HPDE6-E6E7 (cell line): ENCODE results near the gene STT3B.
A peak's percentile ranks its signal among the peaks of the same experiment; 100 is the strongest.
"Not testable (repeated sequence)": the region's sequence is repeated elsewhere in the genome, so short reads cannot be mapped to it uniquely, and the experiment has no call there.

ENCODE experiments used
- DNase-seq: peaks from one replicate; pipeline ENCODE4 v3.0.0; 2011; ENCODE audit warnings: missing footprints; ENCODE audit errors: extremely low spot score

STT3B gene

GRCh38 chr3:31532587-31533168 is at the start of gene STT3B:
STT3B (plus strand) TSS chr3:31532925; CDS start chr3:31532999, 74 bp downstream.
- peak; percentile 11 for DNase-seq

DNA sequence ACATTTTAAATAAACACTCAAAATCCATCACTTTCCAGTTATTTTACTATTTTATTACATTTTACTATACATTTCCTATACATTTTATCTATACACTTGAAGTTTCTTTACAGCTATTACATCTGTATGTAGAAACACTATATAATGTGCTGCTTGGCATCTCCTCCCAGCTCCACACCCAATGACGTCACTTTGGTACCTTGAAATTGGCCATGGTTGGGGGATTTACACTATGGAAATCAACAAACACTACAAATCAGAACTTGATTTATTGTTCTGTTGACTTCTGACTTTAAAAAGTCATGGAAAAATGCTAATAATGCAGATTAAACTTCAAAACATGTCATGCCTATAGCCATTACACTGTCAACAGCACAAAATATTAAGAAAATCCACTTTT is 48.9 kb upstream of the STT3B start:
- no peak for DNase-seq

DNA sequence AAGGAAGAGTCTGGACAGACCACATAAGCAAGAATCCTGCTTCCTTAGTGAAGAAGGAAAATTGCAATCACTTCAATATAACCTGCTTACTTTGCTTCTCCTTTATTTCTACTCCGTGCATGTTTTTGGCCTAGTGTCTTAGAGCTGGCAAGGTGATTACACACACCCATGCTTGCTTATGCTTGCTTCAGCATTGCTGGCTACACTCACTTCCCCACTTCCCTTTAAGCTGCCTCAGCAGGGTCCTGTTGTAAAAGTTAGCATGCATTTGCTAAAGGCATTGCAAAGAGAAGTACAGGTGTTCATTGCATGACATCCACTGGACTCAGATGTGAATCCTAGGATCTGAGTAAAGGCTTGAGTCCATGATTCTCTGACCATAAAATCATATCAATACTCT is 47.5 kb upstream of the STT3B start:
- no peak for DNase-seq

DNA sequence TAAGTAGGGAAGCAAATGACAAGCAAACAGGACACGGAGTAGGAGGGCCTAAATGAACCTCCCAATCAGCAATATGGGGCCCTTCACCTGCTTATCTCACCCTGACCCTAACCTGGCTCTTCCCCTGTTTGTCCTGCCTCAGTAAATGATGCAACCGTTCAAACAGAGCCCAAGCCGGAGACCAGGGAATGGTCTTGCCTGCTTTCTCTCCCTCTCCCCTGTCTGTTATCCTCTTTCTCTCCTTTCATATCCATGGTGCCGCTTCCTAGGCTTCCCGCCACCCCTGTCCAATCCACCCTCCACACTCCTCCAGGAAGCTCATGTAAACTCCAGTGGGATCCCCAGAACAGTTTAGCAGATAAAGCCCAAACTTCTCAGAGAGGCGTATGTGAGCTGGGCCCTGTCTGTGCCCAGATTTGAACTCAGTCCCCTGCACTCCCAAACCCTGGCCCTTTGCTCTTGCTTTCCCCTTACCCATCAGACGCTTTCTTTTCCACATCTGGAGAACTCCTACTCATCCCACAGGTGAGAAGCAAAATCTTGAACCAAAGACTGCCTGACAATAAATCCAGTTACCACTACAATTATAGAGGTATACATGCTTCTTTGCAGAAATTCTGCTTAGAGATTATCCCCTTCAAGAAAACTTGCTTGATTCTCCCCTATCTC is 45.7 kb upstream of the STT3B start:
- DNase-seq: no peak

DNA sequence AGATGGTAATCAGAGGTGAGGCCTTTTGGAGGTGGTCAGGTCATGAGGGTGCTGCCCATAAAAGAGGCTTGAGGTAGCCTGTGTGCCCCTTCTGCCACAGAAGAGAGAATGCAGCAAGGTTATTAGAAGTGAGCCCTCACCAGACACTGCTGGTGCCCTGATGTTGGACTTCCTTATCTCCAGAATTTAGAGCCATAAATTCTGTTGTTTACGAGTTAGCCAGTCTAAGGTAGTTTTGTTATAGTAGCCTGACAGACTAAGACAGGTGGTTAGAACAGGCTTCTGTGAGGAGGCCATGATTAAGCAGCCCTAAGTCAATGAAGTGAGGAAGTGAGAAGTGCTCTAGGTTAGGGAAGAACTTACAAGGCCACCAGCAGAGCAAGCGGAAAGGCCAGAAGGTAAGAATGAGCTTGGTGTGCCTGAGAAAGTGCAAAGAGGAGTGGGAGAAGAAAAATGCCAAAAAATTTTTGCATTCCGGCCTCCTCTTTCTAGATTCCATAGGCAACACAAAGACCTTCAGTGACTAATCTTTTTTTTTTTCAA is 44.2 kb upstream of the STT3B start:
- no peak for DNase-seq

GRCh38 chr3:31490502-31490901 is 42.2 kb upstream of the STT3B start:
- DNase-seq: no peak

DNA sequence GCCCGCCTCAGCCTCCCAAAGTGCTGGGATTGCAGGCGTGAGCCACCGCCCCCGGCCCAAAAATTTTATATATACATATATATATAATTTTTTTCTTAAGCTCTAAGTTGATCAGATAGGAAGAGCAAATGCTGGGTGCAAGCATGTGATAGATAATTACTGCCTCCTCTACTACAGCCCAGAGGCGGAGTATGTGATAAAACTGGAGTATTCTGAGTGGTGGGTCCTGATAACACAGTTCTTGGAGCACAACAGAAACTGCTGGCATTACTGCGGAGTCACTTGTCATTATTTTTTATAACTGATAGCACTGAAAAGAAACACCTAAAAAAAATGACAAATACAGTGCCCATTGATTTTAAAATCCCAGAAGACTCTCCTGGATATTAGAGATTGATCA is 41.1 kb upstream of the STT3B start:
- DNase-seq: no peak

GRCh38 chr3:31493149-31493548 is 39.6 kb upstream of the STT3B start:
- no peak for DNase-seq

DNA sequence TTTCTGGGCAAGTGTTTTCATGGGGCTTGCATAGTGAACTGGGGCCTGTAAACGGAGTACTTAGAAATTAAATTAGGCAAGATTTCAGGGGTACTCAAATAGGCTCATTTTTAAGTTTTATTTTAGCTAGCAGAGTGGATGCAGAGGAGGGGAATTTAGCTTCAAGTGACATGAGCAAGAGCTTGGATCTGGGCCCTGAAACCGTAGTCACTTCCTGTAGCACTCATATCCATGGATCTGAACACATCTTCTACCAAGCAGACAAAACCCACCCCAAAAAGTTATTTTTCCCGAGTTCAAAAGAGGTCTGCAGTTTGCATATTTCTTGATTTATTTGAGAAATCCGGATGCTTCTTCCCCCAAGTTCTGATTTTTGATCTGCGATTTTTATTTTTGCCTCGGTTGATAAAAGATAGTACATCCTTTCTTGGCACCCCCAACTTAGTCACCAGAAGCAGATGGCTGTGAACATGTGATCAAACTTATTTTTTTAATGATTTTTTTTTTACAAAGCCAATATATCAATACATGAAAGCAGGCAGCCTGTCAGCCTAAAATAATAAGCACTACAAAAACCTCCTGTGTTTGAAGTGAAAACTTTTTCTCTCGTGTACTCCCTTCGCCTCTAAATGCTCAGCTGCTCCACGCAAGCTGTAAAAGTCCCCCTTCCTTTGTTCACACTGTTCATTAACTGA is 36.6 kb upstream of the STT3B start:
- DNase-seq: no peak

DNA sequence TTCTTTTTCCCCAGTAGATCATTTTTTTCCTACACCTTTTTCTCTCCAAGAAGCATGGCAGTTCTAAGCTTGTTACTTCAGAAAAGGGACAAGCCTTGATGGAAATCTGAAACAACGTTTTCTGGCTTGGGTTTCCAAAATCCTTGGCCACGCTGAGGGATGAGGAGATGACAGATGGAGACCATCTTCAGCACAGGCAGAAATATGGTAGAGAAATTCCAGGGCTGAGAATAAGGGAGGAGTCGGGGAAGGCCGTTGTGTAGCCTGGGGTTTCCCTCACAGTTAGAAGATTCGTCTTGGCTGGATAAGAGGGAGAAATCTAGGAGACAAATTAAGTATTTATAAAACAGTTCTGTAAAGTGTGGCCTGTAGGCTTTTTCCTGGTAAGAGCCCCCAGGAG is 33.9 kb upstream of the STT3B start:
- no peak for DNase-seq

DNA sequence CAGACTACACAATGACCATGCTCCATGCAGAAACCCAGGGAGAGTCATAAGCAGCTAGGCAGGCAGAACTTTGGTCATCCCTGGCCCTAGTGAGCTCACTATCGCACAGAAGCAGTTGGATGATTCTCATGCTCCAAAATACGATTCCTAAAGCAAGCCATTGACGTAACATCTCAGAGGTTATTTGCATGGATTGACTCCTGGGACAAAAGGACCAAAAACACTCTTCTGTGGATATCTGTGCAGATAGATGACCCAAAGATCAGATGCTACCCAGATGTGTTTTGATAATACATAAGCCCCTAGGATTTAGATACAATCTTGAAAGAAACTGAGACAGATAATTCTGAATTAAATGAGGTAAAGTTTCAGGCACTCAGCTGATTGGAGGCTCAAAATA is 33.4 kb upstream of the STT3B start:
- no peak for DNase-seq

GRCh38 chr3:31502803-31503221 is 29.9 kb upstream of the STT3B start:
- no peak for DNase-seq

DNA sequence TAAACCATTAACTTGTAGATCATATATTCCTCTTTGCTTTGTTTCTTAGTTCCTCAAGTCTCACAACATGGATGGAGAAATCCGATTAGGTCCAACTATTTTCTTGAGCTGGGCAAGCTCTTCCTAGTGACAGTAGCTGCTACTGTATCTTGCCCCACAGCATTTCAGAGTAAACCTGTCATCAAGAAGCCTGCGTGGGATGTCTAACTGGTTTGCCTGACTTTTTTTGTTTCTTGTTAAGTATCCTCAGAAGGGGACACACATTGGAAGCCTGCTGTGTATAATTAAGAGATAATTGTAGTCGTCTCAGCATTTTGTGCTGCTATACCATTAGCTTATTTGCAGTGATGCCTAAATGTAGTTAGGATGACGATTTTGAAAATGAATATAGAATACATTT is 29.3 kb upstream of the STT3B start:
- DNase-seq: no peak

DNA sequence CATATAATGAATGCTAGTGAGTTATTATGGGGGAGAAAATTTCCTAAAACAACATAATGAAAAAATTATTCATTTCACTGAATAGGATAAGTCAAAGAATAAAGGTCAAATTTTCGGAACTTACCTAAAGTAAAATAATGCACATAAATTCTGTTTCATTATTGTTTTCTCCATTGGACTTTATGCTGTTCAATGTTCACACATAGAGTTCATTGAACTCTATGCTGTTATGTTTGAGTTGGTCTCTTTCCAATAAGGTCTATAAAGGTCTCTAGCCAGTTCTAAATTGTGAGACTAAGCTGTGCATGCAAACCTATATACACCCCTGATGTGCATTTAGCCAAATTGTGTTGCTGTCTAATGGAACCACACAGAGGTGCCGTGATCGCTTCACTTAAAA is 28.5 kb upstream of the STT3B start:
- DNase-seq: no peak

GRCh38 chr3:31505371-31506048 is 27.2 kb upstream of the STT3B start:
- no peak for DNase-seq

DNA sequence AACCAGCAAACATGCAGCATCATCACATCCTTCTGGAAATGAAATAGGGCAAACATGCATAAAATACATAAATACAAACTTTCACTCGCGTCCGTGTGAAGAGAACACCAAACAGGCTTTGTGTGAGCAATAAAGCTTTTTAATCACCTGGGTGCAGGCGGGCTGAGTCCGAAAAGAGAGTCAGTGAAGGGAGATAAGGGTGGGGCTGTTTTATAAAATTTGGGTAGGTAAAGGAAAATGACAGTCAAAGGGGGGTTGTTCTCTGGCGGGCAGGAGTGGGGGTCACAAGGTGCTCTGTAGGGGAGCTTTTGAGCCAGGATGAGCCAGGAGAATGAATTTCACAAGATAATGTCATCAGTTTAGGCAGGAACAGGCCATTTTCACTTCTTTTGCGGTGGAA is 26.2 kb upstream of the STT3B start:
- not testable (repeated sequence) for DNase-seq

- no peak for DNase-seq
These were observed 24.1 kb upstream of the STT3B start for GRCh38 chr3:31508452-31509146.

GRCh38 chr3:31509147-31509728 is 23.5 kb upstream of the STT3B start:
- no peak for DNase-seq

- no peak for DNase-seq
These were observed 18.2 kb upstream of the STT3B start for GRCh38 chr3:31514570-31514969.

DNA sequence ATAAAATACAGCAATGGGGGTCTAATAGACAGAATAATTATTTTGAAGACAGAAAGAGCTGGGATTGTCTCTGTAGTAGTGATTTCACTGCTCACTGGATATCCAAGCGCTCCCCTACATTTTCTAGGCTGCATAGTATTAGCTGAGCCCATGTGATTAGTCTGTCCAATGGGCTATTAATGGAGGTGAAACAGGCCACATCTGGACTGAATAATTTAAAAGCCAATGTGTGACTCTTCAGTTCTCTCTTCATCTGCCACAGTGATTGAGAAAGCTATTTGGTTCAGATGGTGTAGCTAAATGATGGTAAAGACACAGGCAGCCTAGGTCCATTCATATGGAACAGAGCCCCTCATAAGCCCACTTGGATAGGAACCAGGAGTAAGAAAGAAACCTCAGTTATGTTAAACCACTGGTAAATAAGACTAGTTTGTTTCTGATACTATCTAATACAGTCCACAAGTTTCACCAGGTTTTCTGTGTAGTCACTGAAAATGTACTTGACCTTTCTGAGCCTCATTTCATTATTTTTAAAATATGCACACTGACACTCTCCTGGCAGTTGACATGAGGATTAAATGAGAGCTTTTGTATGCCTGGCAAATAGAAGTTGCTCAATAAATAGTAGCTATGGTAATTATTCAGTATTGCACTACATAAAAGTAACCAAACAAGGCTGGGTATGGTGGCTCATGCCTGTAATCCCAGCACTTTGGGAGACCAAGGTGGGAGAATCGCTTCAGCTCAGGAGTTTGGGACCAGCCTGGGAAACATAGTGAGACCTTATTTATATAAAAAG is 17.0 kb upstream of the STT3B start:
- DNase-seq: no peak

- DNase-seq: no peak
These were observed 16.0 kb upstream of the STT3B start for GRCh38 chr3:31516757-31517156.
